Mucosa of stomach (tissue), 1 donor: ENCODE data around the gene C8A.

Experiments
- H3K27me3 ChIP-seq: one replicate; pipeline ENCODE4 v1.7.0; 2013; ENCODE audit warnings: mild to moderate bottlenecking, low read length; ENCODE audit not compliant: control insufficient read depth, insufficient read depth
- H3K36me3 ChIP-seq: one replicate; pipeline ENCODE4 v1.7.0; 2013; ENCODE audit warnings: low read length; ENCODE audit not compliant: control insufficient read depth, insufficient read depth
- H3K4me1 ChIP-seq: one replicate; pipeline ENCODE4 v1.7.0; 2013; ENCODE audit warnings: mild to moderate bottlenecking, low read length; ENCODE audit not compliant: control insufficient read depth, insufficient read depth
- H3K4me3 ChIP-seq: one replicate; pipeline ENCODE4 v1.7.0; 2013; ENCODE audit warnings: low read length
- H3K9ac ChIP-seq: one replicate; pipeline ENCODE4 v1.7.0; 2013; ENCODE audit warnings: mild to moderate bottlenecking, low read length, moderate library complexity
- H3K9me3 ChIP-seq: one replicate; pipeline ENCODE4 v1.7.0; 2013; ENCODE audit warnings: mild to moderate bottlenecking, low read length, moderate library complexity; ENCODE audit not compliant: control insufficient read depth
- donor health status: Pancreatic carcinoma.

C8A gene

GRCh38 chr1:56844545-56845136, 10.0 kb upstream of the C8A start:
- Histone ChIP-seq H3K9ac (no peak overlapping the region), H3K4me1 (no peaks in the 10 kb centered on the region), H3K9me3 (no peaks in the 10 kb centered on the region), H3K4me3 (no peak overlapping the region), H3K36me3 (no peaks in the 10 kb centered on the region), H3K27me3 (no peaks in the 10 kb centered on the region)

- no peak overlapping the region for H3K4me3 ChIP-seq
- no peak overlapping the region for H3K9ac ChIP-seq
- H3K4me1 ChIP-seq, result no peaks in the 10 kb centered on the region
- H3K27me3 ChIP-seq, result no peaks in the 10 kb centered on the region
- H3K36me3 ChIP-seq, result no peaks in the 10 kb centered on the region
- H3K9me3 ChIP-seq, result no peaks in the 10 kb centered on the region
These were observed 9.3 kb upstream of the C8A start for GRCh38 chr1:56845343-56845742.

- no peak overlapping the region for H3K9ac ChIP-seq
- H3K36me3 ChIP-seq, result no peaks in the 10 kb centered on the region
- H3K4me3 ChIP-seq, result no peak overlapping the region
- no peaks in the 10 kb centered on the region for H3K9me3 ChIP-seq
- H3K4me1 ChIP-seq, result peaks cover 6% of the 10 kb centered on the region
- no peaks in the 10 kb centered on the region for H3K27me3 ChIP-seq
These were observed 4.8 kb upstream of the C8A start for GRCh38 chr1:56849750-56850149.

GRCh38 chr1:56850411-56850810, 4.2 kb upstream of the C8A start:
- no peak overlapping the region for H3K9ac ChIP-seq
- no peaks in the 10 kb centered on the region for H3K36me3 ChIP-seq
- no peaks in the 10 kb centered on the region for H3K27me3 ChIP-seq
- no peak overlapping the region for H3K4me3 ChIP-seq
- H3K4me1 ChIP-seq, result peaks cover 6% of the 10 kb centered on the region
- H3K9me3 ChIP-seq, result no peaks in the 10 kb centered on the region

GRCh38 chr1:56850922-56851321, 3.7 kb upstream of the C8A start:
- H3K4me3 ChIP-seq, result no peak overlapping the region
- no peaks in the 10 kb centered on the region for H3K9me3 ChIP-seq
- H3K36me3 ChIP-seq, result no peaks in the 10 kb centered on the region
- no peaks in the 10 kb centered on the region for H3K27me3 ChIP-seq
- peaks cover 6% of the 10 kb centered on the region for H3K4me1 ChIP-seq
- no peak overlapping the region for H3K9ac ChIP-seq

- H3K4me3 ChIP-seq, result no peak overlapping the region
- H3K27me3 ChIP-seq, result no peaks in the 10 kb centered on the region
- H3K9me3 ChIP-seq, result no peaks in the 10 kb centered on the region
- H3K36me3 ChIP-seq, result no peaks in the 10 kb centered on the region
- peaks cover 6% of the 10 kb centered on the region for H3K4me1 ChIP-seq
- H3K9ac ChIP-seq, result no peak overlapping the region
These were observed 2.1 kb upstream of the C8A start for GRCh38 chr1:56852476-56852875.

- no peaks in the 10 kb centered on the region for H3K36me3 ChIP-seq
- H3K4me1 ChIP-seq, result peaks cover 6% of the 10 kb centered on the region
- H3K9ac ChIP-seq, result no peak overlapping the region
- no peaks in the 10 kb centered on the region for H3K27me3 ChIP-seq
- H3K4me3 ChIP-seq, result no peak overlapping the region
- H3K9me3 ChIP-seq, result no peaks in the 10 kb centered on the region
These were observed 593 bp downstream of the C8A start for GRCh38 chr1:56855190-56855589.

GRCh38 chr1:56856186-56856585, 1.6 kb downstream of the C8A start:
- Histone ChIP-seq H3K36me3 (no peaks in the 10 kb centered on the region), H3K4me1 (peaks cover 6% of the 10 kb centered on the region), H3K9me3 (no peaks in the 10 kb centered on the region), H3K27me3 (no peaks in the 10 kb centered on the region), H3K4me3 (no peak overlapping the region), H3K9ac (no peak overlapping the region)

- no peaks in the 10 kb centered on the region for H3K27me3 ChIP-seq
- H3K4me3 ChIP-seq, result no peak overlapping the region
- H3K36me3 ChIP-seq, result no peaks in the 10 kb centered on the region
- no peaks in the 10 kb centered on the region for H3K9me3 ChIP-seq
- no peak overlapping the region for H3K9ac ChIP-seq
- H3K4me1 ChIP-seq, result peaks cover 4% of the 10 kb centered on the region
These were observed 4.7 kb downstream of the C8A start for GRCh38 chr1:56859287-56859686.

- Histone ChIP-seq H3K4me3 (no peak overlapping the region), H3K9ac (no peak overlapping the region), H3K4me1 (no peaks in the 10 kb centered on the region), H3K27me3 (no peaks in the 10 kb centered on the region), H3K36me3 (no peaks in the 10 kb centered on the region), H3K9me3 (no peaks in the 10 kb centered on the region)
These were observed 8.8 kb downstream of the C8A start for GRCh38 chr1:56863265-56863992.

- Histone ChIP-seq H3K27me3 (no peaks in the 10 kb centered on the region), H3K9ac (no peak overlapping the region), H3K4me1 (no peaks in the 10 kb centered on the region), H3K9me3 (no peaks in the 10 kb centered on the region), H3K36me3 (no peaks in the 10 kb centered on the region), H3K4me3 (no peak overlapping the region)
These were observed 9.8 kb downstream of the C8A start for GRCh38 chr1:56864430-56864829.

- Histone ChIP-seq H3K36me3 (no peaks in the 10 kb centered on the region), H3K4me3 (no peak overlapping the region), H3K4me1 (no peaks in the 10 kb centered on the region), H3K9me3 (no peaks in the 10 kb centered on the region), H3K27me3 (no peaks in the 10 kb centered on the region), H3K9ac (no peak overlapping the region)
These were observed 12.1 kb downstream of the C8A start for GRCh38 chr1:56866656-56867055.
